CD1c-positive myeloid dendritic cell (primary cell): ENCODE data around the gene HDDC3.
A peak's percentile ranks its signal among the peaks of the same experiment; 100 is the strongest.
"Not testable (repeated sequence)": the region's sequence is repeated elsewhere in the genome, so short reads cannot be mapped to it uniquely, and the experiment has no call there.

Experiments
- DNase-seq: peaks from one replicate; pipeline ENCODE4 v3.0.0-alpha.2; 2016; ENCODE audit errors: extremely low spot score

HDDC3 gene

GRCh38 chr15:90909976-90910375 lies 22.4 kb downstream of the HDDC3 start:
- DNase-seq, result no peak

- DNase-seq, result not testable (repeated sequence)
These were observed 22.9 kb downstream of the HDDC3 start for GRCh38 chr15:90909449-90909848.

GRCh38 chr15:90907838-90908507 lies 24.4 kb downstream of the HDDC3 start:
- DNase-seq, result no peak

DNA sequence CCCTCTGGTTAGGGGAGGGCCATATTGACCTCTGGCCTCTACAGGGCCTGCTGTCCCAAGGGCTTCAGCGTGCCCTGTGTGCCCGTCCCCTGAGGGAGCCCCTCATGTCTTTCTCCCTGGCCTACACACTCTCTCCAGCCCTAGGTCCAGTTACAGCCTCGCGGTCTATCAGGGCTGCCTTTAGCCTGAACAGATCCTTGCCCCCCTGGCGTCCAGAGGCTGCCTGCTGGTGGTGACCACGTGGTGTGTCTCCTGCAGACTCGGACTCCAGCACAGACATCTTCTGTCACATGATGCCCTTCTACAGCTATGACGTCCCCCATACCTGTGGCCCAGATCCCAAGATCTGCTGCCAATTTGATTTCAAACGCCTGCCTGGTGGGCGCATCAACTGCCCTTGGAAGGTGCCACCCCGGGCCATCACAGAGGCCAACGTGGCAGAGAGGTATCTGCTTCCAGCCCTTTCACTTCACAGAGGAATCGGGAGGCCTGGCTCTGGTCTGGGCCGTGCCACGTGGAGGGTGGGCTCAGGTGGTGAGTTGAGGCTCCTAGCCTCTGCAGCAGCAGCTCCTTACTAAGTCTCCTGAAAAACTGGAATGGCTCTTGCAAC lies 25.2 kb downstream of the HDDC3 start:
- DNase-seq, result no peak

- no peak for DNase-seq
These were observed 26.0 kb downstream of the HDDC3 start for GRCh38 chr15:90906181-90906849.

DNA sequence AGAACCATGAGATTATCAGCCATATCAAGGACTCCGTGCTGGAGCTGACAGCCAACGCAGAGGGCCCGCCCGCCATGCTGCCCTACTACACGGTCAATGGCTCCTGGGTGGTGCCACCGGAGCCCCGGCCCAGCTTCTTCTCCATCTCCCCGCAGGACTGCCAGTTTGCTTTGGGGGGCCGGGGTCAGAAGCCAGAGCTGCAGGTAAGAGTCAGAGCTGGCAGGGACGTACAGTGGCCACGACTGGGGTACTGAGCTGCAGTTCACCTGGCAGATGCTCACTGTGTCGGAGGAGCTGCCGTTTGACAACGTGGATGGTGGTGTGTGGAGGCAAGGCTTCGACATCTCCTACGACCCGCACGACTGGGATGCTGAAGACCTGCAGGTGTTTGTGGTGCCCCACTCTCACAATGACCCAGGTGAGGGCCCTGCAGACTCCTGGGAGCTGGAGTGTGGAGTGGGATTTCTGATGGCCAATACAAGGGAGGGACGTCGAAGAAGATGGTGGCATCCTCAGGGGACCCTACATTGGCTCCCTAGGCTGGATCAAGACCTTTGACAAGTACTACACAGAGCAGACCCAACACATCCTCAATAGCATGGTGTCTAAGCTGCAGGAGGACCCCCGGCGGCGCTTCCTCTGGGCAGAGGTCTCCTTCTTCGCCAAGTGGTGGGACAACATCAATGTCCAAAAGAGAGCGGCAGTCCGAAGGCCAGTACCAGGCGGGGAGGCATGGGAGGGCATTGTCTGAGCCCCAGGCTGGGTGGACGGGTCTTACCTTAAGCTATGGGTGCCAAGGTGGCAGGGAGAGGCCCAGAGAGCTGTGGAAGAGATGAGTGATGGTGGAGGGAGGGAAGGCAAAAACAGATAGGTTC lies 26.8 kb downstream of the HDDC3 start:
- DNase-seq, result no peak

DNA sequence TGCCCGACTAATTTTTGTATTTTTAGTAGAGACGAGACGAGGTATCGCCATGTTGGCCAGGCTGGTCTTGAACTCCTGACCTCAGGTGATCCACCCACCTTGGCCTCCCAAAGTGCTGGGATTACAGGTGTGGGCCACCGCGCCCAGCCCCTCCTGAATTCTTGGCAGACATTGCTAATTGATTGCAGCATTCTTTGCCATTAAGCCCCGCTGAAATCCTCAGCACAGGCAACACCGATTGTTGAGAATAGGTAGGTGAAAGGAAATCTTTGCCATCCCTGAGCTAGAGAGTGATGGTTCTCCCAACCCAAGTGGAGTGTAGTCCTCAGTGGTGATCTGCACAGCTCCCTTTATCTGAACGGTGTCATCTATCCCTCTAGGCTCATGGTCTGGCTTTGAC lies 27.6 kb downstream of the HDDC3 start:
- DNase-seq, result no peak

GRCh38 chr15:90903733-90904536 lies 28.4 kb downstream of the HDDC3 start:
- DNase-seq, result no peak

DNA sequence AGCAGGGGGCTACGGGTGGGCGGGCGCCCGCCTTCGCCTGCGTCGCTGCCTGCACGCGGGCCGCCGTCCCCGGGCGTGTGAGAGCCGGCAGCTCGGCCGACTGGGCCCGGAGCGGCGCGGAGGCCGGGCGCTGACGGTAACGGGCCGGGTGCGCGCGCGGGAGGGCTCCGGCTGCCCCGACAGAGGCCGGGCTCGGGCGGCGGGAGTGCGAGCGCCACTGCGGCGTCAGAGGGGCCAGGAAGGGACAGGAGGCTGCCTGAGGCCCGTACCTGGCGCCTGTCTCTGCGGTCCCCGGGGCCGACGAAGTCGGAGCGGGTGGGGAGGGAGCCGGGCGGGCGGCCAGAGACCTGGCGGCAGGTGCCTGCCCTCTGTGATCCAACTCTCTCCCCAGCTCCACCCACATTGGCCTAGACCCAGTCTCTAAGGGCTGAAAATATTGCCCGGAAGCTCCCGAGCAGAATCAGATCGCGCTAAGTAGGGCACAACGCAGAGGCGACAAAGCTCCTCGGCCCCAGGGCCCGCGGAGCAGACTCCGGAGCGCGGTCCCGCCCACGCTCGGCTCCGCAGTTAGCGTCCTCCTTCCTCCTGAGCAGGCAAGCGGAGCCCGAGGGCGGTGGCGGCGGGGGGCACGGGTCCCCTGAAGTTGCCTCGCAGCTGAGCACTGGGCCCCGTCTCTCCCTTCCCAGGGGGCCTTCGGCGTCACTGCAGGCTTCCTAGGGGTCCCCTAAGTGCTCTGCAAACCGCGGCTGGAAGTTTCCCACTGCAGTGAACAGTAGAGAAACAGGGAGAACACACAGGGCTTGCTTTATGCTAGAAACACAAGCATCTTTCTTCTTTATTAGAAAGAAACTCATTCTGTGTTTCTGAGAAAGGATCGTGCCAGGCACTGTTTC lies 29.3 kb downstream of the HDDC3 start, which contains the start of gene MAN2A2:
Gene MAN2A2 (plus strand): TSS at position 463 of the 893 bp plus-strand sequence. CDS start 906 bp downstream, outside the sequence.
- DNase-seq, result peak; percentile 90

GRCh38 chr15:90902040-90902839 lies 30.1 kb downstream of the HDDC3 start:
- DNase-seq, result peak; percentile 90

DNA sequence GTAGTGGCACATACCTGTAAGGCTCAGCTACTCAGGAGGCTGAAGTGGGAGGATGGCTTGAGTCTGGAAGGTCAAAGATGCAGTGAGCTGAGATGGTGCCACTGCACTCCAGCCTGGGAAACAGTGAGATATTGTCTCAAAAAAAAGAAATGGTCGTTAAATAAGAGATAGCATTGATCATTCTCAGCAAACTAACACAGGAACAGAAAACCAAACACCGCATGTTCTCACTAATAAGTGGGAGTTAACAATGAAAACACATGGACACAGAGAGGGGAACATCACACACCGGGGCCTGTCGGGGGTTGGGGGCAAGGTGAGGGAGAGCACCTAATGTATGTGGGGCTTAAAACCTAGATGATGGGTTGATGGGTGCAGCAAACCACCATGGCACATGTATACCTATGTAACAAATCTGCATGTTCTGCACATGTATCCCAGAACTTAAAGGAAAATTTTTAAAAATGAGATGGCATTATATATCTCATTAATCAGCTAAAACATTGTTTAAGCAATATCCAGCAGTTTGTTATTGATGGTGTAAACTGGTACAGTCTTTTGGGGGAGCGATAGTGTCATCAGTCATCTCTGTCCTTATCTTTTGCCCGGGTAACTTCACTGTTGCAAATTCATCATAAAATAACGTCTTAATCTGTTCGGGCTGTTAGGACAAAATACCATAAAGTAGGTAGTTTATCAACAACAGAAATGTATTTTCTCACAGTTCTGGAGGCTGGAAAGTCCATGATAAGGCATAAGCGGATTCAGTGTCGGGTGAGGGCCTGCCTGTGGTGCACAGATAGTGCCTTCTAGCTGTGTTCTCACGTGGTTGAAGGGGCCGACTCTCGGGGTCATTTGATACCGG lies 30.9 kb downstream of the HDDC3 start:
- no peak for DNase-seq

DNA sequence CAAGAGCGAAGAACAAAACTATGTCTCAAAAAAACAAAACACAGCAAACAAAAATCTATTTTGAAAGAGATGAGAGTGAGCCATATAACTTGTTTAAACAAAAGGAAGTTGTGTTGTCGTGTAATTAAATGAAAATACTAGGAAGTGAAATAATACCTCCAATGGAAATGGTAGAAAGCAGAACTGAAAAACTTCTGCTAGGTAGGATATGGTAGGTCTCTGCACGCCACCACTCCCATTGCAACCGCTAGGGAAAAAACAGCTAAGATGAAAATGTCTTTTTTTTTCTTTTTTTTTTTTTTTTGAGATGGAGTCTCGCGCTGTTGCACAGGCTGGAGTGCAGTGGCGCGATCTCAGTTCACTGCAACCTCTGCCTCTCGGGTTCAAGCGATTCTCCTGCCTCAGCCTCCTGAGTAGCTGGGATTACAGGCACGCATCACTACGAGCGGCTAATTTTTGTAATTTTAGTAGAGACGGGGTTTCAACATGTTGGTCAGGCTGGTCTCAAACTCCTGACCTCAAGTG lies 35.2 kb downstream of the HDDC3 start:
- peak; percentile 90 for DNase-seq

GRCh38 chr15:90895571-90896117 lies 36.7 kb downstream of the HDDC3 start:
- DNase-seq, result peak; percentile 17

- no peak for DNase-seq
These were observed 38.9 kb downstream of the HDDC3 start for GRCh38 chr15:90893175-90894090.

DNA sequence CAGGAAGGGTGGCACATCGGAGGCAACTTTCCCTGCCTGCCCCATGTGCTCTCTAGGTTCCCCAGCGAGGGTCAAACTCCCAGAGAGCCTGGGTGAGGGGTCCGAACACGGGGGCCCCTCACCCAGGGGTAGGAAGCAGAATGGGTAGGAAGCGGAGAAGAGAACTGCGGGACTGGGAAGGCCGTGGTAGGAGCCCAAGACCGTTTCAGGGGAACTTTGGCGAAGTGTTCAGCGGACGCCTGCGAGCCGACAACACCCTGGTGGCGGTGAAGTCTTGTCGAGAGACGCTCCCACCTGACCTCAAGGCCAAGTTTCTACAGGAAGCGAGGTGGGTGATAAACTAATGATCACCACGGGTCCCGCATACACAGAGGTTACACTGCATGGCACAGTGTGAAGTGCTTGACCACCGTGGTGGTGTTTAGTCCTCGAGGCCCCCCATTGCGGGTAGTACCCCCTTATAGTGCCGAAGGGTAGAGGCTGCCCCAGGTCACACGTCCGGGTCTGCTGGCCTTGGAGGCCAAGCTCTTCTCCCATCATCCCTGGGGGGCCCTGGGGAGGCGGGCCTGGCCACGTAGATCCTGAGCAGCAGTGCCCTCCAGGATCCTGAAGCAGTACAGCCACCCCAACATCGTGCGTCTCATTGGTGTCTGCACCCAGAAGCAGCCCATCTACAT lies 39.7 kb downstream of the HDDC3 start:
- no peak for DNase-seq

GRCh38 chr15:90892023-90892422 lies 40.3 kb downstream of the HDDC3 start:
- DNase-seq, result no peak
